K562 (cell line): ENCODE results near the gene MATN4. TPM values are rescaled to one million over a fixed set of nuclear protein-coding genes. Genes with fewer than 3 reads are reported as not detected.
A peak's percentile ranks its signal among the peaks of the same experiment; 100 is the strongest.

ENCODE experiments used
- ARID1B ChIP-seq: fragments of 450-650 bp; IDR thresholded peaks from 2 replicates; pipeline ENCODE4 v1.6.1; 2016; ENCODE audit warnings: antibody characterized with exemption, mild to moderate bottlenecking, inconsistent platforms
- L3MBTL2 ChIP-seq: fragments of 450-650 bp; IDR thresholded peaks from 2 replicates; pipeline ENCODE4 v1.6.1; 2016; ENCODE audit warnings: mild to moderate bottlenecking, moderate library complexity
- PCBP2 ChIP-seq: fragments of 200-400 bp; formaldehyde crosslinking; IDR thresholded peaks from 2 replicates; pipeline ENCODE4 v1.6.1; 2018; ENCODE audit warnings: low read length, low read depth, mild to moderate bottlenecking, moderate library complexity; ENCODE audit not compliant: poor library complexity, severe bottlenecking
- POLR2G ChIP-seq: fragments of 200-400 bp; formaldehyde crosslinking; IDR thresholded peaks from 2 replicates; pipeline ENCODE4 v1.6.1; 2017; ENCODE audit warnings: low read depth, mild to moderate bottlenecking, antibody characterized with exemption, low read length, moderate library complexity
- RNF2 ChIP-seq: sonication (generic); IDR thresholded peaks from 2 replicates; pipeline ENCODE4 v1.6.1; 2016
- SMARCA5 ChIP-seq: fragments of 450-650 bp; IDR thresholded peaks from 2 replicates; pipeline ENCODE4 v1.6.1; 2016
- SMARCC2 ChIP-seq: fragments of 450-650 bp; IDR thresholded peaks from 2 replicates; pipeline ENCODE4 v1.6.1; 2017; ENCODE audit warnings: antibody characterized with exemption, moderate library complexity, mild to moderate bottlenecking, low read depth
- SOX6 ChIP-seq: fragments of 450-650 bp; IDR thresholded peaks from 2 replicates; pipeline ENCODE4 v1.6.1; 2014; ENCODE audit warnings: mild to moderate bottlenecking
- SRSF1 ChIP-seq: fragments of 200-400 bp; formaldehyde crosslinking; IDR thresholded peaks from 2 replicates; pipeline ENCODE4 v1.6.1; 2017; ENCODE audit warnings: mild to moderate bottlenecking, low read depth, low read length, moderate library complexity
- ZNF124 ChIP-seq: sonication (generic); formaldehyde crosslinking; IDR thresholded peaks from 2 replicates; pipeline ENCODE4 v1.8.1; 2022; ENCODE audit warnings: missing genetic modification reagents
- ZNF436 ChIP-seq: fragments of 250-450, 450-650 bp; sonication (Bioruptor Pico); formaldehyde crosslinking; IDR thresholded peaks from 2 replicates; pipeline ENCODE4 v1.7.0; 2020; ENCODE audit warnings: mild to moderate bottlenecking
- ZNF584 ChIP-seq: fragments of 200-800 bp; sonication (Bioruptor generic); IDR thresholded peaks from 2 replicates; pipeline ENCODE4 v1.6.1; 2016; ENCODE audit warnings: low read depth, mild to moderate bottlenecking, missing genetic modification characterization, missing compliant biosample characterization
- polyA plus RNA-seq, 8 experiments: library from polyadenylated mRNA; depleted of rRNA in 4 of 8; stranded (reverse) in 5 of 8; unstranded in 3 of 8; fragments of >200 nt; fragmentation: Nextera tagmentation in 2 of 8; fragmentation: Illumina TruSeq in 1 of 8; extraction: Ambion mirVana in 2 of 8; extraction: Trizol in 1 of 8; gene quantifications; 2 replicates each; pipeline versions ENCODE4 v1.2.1 to v1.2.3, GENCODE V29; 2011 to 2014; ENCODE audit warnings: inconsistent platforms in 1 of 8, missing spikeins in 1 of 8
- total RNA-seq, 7 experiments: library from RNA; depleted of rRNA in 6 of 7; stranded (reverse); fragments of >200 nt in 6 of 7; fragmentation: Illumina TruSeq in 2 of 7; extraction: Trizol in 2 of 7; gene quantifications; 2 replicates each; pipeline versions ENCODE4 v1.2.1 to v1.2.3, GENCODE V29; 2011 to 2021; ENCODE audit warnings: low replicate concordance in 1 of 7
- TF ChIP-seq, protein P1 (sequence below): fragments of 200-600 bp; sonication (generic); IDR thresholded peaks from one replicate; pipeline ENCODE4 v1.6.1; 2012; ENCODE audit warnings: mild to moderate bottlenecking, low read depth, low read length, inconsistent platforms
- TF ChIP-seq, protein P2 (sequence below), 2 experiments: fragments of 250-450 bp in 1 of 2; fragments of 450-650 bp in 1 of 2; sonication (Bioruptor Pico) in 1 of 2; IDR thresholded peaks; 2 replicates each; pipeline versions ENCODE4 v1.6.1 to v1.8.0; 2016 to 2021; ENCODE audit warnings: mild to moderate bottlenecking in 2 of 2, moderate library complexity in 2 of 2, missing compliant biosample characterization in 1 of 2, missing genetic modification characterization in 1 of 2

Gene MATN4
- total and polyA plus RNA-seq, 9 of the 15 experiments (the other 6 are each of a cell fraction or from before 2014, with no cell fraction given), result 0.09 TPM; not detected in 8

DNA sequence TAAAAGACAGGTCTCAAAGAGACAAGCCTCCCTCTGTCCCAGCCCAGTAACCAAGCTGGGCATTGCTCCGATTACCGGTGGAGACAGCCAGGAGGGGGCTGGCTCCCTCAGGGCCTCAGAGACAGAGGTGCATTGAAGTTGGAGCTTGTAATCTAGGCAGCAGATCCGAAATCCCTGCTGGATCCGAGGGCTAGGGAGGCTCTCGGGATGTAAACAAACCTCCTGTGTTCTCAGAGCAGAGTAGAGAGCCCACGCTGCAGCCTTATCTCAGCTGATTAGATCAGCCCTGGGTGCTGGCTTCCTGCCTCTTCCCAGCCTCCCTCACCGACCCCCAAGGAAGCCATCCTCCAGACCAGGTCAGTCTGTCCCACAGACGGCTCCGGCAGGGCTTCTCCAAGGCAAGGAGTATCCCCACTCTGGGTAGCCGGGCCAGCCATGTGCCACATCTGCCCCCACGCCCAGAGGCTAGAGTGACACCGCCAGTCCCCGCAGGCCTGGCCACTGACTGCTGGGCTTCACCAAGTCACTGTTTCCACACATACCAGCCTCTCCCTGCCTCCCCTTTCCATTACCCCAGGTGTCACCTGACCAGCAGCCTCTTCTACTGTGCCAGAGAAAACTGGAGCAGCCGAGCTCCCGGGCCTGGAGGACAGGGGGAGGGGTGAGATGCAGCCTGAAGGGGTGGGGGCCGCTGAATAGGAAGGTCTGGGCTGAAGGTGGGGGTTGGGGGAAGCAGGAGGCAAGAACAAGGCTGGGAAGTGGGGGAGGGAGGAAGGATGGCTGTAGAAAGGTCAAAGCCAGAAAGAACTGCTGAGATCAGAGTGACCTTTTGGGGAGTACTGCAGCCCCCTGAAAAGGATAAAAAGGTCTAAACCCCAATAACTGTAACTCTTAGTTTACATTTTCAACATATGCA, 34.1 kb upstream of the MATN4 start (continued):
- TF ChIP-seq, protein P1, sequence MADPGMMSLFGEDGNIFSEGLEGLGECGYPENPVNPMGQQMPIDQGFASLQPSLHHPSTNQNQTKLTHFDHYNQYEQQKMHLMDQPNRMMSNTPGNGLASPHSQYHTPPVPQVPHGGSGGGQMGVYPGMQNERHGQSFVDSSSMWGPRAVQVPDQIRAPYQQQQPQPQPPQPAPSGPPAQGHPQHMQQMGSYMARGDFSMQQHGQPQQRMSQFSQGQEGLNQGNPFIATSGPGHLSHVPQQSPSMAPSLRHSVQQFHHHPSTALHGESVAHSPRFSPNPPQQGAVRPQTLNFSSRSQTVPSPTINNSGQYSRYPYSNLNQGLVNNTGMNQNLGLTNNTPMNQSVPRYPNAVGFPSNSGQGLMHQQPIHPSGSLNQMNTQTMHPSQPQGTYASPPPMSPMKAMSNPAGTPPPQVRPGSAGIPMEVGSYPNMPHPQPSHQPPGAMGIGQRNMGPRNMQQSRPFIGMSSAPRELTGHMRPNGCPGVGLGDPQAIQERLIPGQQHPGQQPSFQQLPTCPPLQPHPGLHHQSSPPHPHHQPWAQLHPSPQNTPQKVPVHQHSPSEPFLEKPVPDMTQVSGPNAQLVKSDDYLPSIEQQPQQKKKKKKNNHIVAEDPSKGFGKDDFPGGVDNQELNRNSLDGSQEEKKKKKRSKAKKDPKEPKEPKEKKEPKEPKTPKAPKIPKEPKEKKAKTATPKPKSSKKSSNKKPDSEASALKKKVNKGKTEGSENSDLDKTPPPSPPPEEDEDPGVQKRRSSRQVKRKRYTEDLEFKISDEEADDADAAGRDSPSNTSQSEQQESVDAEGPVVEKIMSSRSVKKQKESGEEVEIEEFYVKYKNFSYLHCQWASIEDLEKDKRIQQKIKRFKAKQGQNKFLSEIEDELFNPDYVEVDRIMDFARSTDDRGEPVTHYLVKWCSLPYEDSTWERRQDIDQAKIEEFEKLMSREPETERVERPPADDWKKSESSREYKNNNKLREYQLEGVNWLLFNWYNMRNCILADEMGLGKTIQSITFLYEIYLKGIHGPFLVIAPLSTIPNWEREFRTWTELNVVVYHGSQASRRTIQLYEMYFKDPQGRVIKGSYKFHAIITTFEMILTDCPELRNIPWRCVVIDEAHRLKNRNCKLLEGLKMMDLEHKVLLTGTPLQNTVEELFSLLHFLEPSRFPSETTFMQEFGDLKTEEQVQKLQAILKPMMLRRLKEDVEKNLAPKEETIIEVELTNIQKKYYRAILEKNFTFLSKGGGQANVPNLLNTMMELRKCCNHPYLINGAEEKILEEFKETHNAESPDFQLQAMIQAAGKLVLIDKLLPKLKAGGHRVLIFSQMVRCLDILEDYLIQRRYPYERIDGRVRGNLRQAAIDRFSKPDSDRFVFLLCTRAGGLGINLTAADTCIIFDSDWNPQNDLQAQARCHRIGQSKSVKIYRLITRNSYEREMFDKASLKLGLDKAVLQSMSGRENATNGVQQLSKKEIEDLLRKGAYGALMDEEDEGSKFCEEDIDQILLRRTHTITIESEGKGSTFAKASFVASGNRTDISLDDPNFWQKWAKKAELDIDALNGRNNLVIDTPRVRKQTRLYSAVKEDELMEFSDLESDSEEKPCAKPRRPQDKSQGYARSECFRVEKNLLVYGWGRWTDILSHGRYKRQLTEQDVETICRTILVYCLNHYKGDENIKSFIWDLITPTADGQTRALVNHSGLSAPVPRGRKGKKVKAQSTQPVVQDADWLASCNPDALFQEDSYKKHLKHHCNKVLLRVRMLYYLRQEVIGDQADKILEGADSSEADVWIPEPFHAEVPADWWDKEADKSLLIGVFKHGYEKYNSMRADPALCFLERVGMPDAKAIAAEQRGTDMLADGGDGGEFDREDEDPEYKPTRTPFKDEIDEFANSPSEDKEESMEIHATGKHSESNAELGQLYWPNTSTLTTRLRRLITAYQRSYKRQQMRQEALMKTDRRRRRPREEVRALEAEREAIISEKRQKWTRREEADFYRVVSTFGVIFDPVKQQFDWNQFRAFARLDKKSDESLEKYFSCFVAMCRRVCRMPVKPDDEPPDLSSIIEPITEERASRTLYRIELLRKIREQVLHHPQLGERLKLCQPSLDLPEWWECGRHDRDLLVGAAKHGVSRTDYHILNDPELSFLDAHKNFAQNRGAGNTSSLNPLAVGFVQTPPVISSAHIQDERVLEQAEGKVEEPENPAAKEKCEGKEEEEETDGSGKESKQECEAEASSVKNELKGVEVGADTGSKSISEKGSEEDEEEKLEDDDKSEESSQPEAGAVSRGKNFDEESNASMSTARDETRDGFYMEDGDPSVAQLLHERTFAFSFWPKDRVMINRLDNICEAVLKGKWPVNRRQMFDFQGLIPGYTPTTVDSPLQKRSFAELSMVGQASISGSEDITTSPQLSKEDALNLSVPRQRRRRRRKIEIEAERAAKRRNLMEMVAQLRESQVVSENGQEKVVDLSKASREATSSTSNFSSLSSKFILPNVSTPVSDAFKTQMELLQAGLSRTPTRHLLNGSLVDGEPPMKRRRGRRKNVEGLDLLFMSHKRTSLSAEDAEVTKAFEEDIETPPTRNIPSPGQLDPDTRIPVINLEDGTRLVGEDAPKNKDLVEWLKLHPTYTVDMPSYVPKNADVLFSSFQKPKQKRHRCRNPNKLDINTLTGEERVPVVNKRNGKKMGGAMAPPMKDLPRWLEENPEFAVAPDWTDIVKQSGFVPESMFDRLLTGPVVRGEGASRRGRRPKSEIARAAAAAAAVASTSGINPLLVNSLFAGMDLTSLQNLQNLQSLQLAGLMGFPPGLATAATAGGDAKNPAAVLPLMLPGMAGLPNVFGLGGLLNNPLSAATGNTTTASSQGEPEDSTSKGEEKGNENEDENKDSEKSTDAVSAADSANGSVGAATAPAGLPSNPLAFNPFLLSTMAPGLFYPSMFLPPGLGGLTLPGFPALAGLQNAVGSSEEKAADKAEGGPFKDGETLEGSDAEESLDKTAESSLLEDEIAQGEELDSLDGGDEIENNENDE, result no peak
- TF ChIP-seq L3MBTL2, result peak; percentile 28; the same call in 1 of the 2 replicates
- TF ChIP-seq, protein P2, sequence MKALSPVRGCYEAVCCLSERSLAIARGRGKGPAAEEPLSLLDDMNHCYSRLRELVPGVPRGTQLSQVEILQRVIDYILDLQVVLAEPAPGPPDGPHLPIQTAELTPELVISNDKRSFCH (CRISPR knock-in tag; IDR thresholded peaks at IDR 0.05), result no peak
- TF ChIP-seq, protein P2 (tag; IDR thresholded peaks at IDR 0.05), result no peak
- 0 out of 2 replicates have a peak, but pooled peaks have one; percentile 43 for TF ChIP-seq ZNF584
- 0 out of 2 replicates have a peak, but pooled peaks have one; percentile 18 for TF ChIP-seq SMARCA5
- TF ChIP-seq RNF2, result no peak; the same call in 1 of the 2 replicates
- peak; percentile 33; the same call in 1 of the 2 replicates for TF ChIP-seq POLR2G
- TF ChIP-seq ZNF124, result no peak
- TF ChIP-seq PCBP2, result no peak
- no peak for TF ChIP-seq SRSF1
- TF ChIP-seq SMARCC2, result 0 out of 2 replicates have a peak, but pooled peaks have one; percentile 26
- peak; percentile 63 for TF ChIP-seq ARID1B
- no peak for TF ChIP-seq ZNF436 (CRISPR knock-in tag)
- peak; percentile 43; the same call in 1 of the 2 replicates for TF ChIP-seq SOX6
